ENCODE data around the gene VWA8.

- TF ChIP-seq EP300 (IDR thresholded peaks at IDR 0.05; ENCODE audit: borderline replicate concordance in 1 of 2, low read depth in 2 of 2, low read length in 2 of 2) (no peak), CTCF (IDR thresholded peaks at IDR 0.05; ENCODE audit: control extremely low read depth in 1 of 3, insufficient read depth in 1 of 3, low read depth in 1 of 3, low read length in 3 of 3) (no peak), POLR2A (IDR thresholded peaks at IDR 0.05; ENCODE audit: control extremely low read depth in 1 of 2, low read depth in 2 of 2, low read length in 2 of 2) (no peak)
Measured at GRCh38 chr13:41909506-41909905, 51.4 kb downstream of the VWA8 start.
